SHP77 (cell line): ENCODE data around the gene BRCA2.

Source experiments
- DNase-seq, 2 experiments: peaks; one replicate each; lab custom pipeline; 2025; lab: John Stamatoyannopoulos, UW

BRCA2 gene

GRCh38 chr13:32315238-32316027, at the start of gene BRCA2, which contains the start of gene ZAR1L:
TSS of gene BRCA2 (plus strand) at chr13:32315508. CDS start at chr13:32316461, 953 bp downstream.
TSS of gene ZAR1L (minus strand) at chr13:32315363. CDS start at chr13:32311925, 3,438 bp downstream.
- peak; percentile 81 to 93 for DNase-seq

- DNase-seq: no peak
These were observed 49.6 kb upstream of the BRCA2 start for GRCh38 chr13:32265726-32266125.

GRCh38 chr13:32266130-32266529, 49.2 kb upstream of the BRCA2 start:
- DNase-seq: no peak

- no peak for DNase-seq
These were observed 47.4 kb upstream of the BRCA2 start for GRCh38 chr13:32267836-32268439.

- DNase-seq: no peak
These were observed 43.2 kb upstream of the BRCA2 start for GRCh38 chr13:32272021-32272683.

- DNase-seq: no peak
These were observed 37.5 kb upstream of the BRCA2 start for GRCh38 chr13:32277839-32278238.

GRCh38 chr13:32278426-32278825, 36.9 kb upstream of the BRCA2 start:
- no peak for DNase-seq

GRCh38 chr13:32281096-32281495, 34.2 kb upstream of the BRCA2 start:
- no peak for DNase-seq

- DNase-seq: no peak
These were observed 33.1 kb upstream of the BRCA2 start for GRCh38 chr13:32282096-32282711.

- DNase-seq: no peak
These were observed 30.2 kb upstream of the BRCA2 start for GRCh38 chr13:32284927-32285632.

- no peak for DNase-seq
These were observed 29.7 kb upstream of the BRCA2 start for GRCh38 chr13:32285633-32285965.

GRCh38 chr13:32297206-32297605, 18.1 kb upstream of the BRCA2 start:
- DNase-seq: no peak

GRCh38 chr13:32298695-32299094, 16.6 kb upstream of the BRCA2 start:
- no peak for DNase-seq

GRCh38 chr13:32299893-32300292, 15.4 kb upstream of the BRCA2 start:
- no peak for DNase-seq

GRCh38 chr13:32300406-32300805, 14.9 kb upstream of the BRCA2 start:
- no peak for DNase-seq

- DNase-seq: no peak
These were observed 14.4 kb upstream of the BRCA2 start for GRCh38 chr13:32300920-32301319.

- DNase-seq: no peak
These were observed 12.8 kb upstream of the BRCA2 start for GRCh38 chr13:32302461-32302860.

GRCh38 chr13:32305646-32306045, 9.7 kb upstream of the BRCA2 start:
- no peak for DNase-seq

- no peak for DNase-seq
These were observed 5.8 kb upstream of the BRCA2 start for GRCh38 chr13:32309312-32310133.

- peak; percentile 22 to 24 for DNase-seq
These were observed 5.1 kb upstream of the BRCA2 start for GRCh38 chr13:32310134-32310706.
